ENCODE data around the gene SH2D5.

SH2D5 gene

DNA sequence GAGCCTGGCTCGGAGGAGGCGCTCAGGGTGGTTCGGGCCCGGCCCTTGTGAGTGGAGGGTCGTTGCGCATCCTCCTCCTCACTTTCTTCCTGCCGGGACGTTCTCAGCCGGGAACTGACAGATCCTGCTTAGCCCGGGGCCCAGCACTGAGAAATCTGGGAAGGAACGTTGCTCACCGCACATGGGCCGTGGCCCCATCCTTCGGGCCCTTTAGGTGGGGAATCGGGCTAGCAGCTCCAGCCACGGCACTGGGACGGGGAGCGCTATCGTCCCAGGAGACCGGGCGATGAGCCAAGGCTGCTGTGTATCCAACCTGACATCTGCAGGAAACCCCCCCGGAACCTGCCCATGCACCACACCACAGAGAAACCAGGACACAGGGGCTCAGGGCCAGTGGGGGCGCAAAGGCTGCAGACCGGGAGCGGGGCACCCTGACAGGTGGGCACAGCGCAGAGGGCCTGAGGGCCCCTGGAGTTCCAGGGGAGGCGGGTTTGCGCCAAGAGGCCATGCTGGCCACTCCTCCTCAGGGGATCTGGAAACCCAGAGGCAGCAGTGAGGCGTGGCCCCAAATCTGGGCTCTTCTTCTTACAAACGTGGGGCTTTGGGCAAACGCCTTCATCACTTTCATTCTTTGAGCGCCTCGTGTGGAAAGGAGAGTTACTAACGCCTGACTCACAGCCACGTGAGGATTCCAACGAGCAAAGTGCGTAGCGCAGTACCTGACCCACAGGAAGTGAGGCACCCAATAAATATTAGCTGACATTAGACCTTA lies at the start of gene SH2D5 (continued):
- TF ChIP-seq, protein P1, sequence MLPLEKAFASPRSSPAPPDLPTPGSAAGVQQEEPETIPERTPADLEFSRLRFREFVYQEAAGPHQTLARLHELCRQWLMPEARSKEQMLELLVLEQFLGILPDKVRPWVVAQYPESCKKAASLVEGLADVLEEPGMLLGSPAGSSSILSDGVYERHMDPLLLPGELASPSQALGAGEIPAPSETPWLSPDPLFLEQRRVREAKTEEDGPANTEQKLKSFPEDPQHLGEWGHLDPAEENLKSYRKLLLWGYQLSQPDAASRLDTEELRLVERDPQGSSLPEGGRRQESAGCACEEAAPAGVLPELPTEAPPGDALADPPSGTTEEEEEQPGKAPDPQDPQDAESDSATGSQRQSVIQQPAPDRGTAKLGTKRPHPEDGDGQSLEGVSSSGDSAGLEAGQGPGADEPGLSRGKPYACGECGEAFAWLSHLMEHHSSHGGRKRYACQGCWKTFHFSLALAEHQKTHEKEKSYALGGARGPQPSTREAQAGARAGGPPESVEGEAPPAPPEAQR (tag by site-specific recombination; IDR thresholded peaks at IDR 0.05): no peak
- no peak; the same call in 1 of the 2 replicates for TF ChIP-seq ZNF558 (tag by site-specific recombination; IDR thresholded peaks at IDR 0.05)
- TF ChIP-seq ZNF292 (tag by site-specific recombination; IDR thresholded peaks at IDR 0.05; ENCODE audit: borderline replicate concordance, low read depth): no peak
- TF ChIP-seq ZNF76 (tag by site-specific recombination; IDR thresholded peaks at IDR 0.05; ENCODE audit: borderline replicate concordance, low read depth): peak; percentile 37
- no peak for TF ChIP-seq ZSCAN30 (tag by site-specific recombination; IDR thresholded peaks at IDR 0.05)
- TF ChIP-seq ZNF501 (tag by site-specific recombination; IDR thresholded peaks at IDR 0.05): no peak; the same call in 1 of the 2 replicates
- TF ChIP-seq WT1 (tag by site-specific recombination; IDR thresholded peaks at IDR 0.05): no peak
- peak; percentile 84 for TF ChIP-seq GLIS2 (tag by site-specific recombination; IDR thresholded peaks at IDR 0.05)
- TF ChIP-seq ZNF701 (tag by site-specific recombination; IDR thresholded peaks at IDR 0.05): no peak
- TF ChIP-seq MZF1 (tag by site-specific recombination; IDR thresholded peaks at IDR 0.05; ENCODE audit: borderline replicate concordance): no peak
- TF ChIP-seq, protein P2, sequence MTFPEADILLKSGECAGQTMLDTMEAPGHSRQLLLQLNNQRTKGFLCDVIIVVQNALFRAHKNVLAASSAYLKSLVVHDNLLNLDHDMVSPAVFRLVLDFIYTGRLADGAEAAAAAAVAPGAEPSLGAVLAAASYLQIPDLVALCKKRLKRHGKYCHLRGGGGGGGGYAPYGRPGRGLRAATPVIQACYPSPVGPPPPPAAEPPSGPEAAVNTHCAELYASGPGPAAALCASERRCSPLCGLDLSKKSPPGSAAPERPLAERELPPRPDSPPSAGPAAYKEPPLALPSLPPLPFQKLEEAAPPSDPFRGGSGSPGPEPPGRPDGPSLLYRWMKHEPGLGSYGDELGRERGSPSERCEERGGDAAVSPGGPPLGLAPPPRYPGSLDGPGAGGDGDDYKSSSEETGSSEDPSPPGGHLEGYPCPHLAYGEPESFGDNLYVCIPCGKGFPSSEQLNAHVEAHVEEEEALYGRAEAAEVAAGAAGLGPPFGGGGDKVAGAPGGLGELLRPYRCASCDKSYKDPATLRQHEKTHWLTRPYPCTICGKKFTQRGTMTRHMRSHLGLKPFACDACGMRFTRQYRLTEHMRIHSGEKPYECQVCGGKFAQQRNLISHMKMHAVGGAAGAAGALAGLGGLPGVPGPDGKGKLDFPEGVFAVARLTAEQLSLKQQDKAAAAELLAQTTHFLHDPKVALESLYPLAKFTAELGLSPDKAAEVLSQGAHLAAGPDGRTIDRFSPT (tag by site-specific recombination; IDR thresholded peaks at IDR 0.05): peak; percentile 74
- TF ChIP-seq ZNF10 (tag by site-specific recombination; IDR thresholded peaks at IDR 0.05): 0 out of 2 replicates have a peak, but pooled peaks have one; percentile 11
- TF ChIP-seq, protein P3, sequence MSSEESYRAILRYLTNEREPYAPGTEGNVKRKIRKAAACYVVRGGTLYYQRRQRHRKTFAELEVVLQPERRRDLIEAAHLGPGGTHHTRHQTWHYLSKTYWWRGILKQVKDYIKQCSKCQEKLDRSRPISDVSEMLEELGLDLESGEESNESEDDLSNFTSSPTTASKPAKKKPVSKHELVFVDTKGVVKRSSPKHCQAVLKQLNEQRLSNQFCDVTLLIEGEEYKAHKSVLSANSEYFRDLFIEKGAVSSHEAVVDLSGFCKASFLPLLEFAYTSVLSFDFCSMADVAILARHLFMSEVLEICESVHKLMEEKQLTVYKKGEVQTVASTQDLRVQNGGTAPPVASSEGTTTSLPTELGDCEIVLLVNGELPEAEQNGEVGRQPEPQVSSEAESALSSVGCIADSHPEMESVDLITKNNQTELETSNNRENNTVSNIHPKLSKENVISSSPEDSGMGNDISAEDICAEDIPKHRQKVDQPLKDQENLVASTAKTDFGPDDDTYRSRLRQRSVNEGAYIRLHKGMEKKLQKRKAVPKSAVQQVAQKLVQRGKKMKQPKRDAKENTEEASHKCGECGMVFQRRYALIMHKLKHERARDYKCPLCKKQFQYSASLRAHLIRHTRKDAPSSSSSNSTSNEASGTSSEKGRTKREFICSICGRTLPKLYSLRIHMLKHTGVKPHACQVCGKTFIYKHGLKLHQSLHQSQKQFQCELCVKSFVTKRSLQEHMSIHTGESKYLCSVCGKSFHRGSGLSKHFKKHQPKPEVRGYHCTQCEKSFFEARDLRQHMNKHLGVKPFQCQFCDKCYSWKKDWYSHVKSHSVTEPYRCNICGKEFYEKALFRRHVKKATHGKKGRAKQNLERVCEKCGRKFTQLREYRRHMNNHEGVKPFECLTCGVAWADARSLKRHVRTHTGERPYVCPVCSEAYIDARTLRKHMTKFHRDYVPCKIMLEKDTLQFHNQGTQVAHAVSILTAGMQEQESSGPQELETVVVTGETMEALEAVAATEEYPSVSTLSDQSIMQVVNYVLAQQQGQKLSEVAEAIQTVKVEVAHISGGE (tag by site-specific recombination; conservative IDR thresholded peaks at IDR 0.05; ENCODE audit: low read depth): no peak
- TF ChIP-seq ZNF768 (tag by site-specific recombination; IDR thresholded peaks at IDR 0.05): no peak
- TF ChIP-seq CTCF (tag by site-specific recombination; IDR thresholded peaks at IDR 0.05): peak; percentile 56
- TF ChIP-seq ZNF623 (tag by site-specific recombination; IDR thresholded peaks at IDR 0.05): 0 out of 2 replicates have a peak, but pooled peaks have one; percentile 0
- TF ChIP-seq ZNF426 (tag by site-specific recombination; IDR thresholded peaks at IDR 0.05): no peak
- TF ChIP-seq, protein P4, sequence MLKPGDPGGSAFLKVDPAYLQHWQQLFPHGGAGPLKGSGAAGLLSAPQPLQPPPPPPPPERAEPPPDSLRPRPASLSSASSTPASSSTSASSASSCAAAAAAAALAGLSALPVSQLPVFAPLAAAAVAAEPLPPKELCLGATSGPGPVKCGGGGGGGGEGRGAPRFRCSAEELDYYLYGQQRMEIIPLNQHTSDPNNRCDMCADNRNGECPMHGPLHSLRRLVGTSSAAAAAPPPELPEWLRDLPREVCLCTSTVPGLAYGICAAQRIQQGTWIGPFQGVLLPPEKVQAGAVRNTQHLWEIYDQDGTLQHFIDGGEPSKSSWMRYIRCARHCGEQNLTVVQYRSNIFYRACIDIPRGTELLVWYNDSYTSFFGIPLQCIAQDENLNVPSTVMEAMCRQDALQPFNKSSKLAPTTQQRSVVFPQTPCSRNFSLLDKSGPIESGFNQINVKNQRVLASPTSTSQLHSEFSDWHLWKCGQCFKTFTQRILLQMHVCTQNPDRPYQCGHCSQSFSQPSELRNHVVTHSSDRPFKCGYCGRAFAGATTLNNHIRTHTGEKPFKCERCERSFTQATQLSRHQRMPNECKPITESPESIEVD (tag by site-specific recombination; IDR thresholded peaks at IDR 0.05): no peak
- TF ChIP-seq, protein P5, sequence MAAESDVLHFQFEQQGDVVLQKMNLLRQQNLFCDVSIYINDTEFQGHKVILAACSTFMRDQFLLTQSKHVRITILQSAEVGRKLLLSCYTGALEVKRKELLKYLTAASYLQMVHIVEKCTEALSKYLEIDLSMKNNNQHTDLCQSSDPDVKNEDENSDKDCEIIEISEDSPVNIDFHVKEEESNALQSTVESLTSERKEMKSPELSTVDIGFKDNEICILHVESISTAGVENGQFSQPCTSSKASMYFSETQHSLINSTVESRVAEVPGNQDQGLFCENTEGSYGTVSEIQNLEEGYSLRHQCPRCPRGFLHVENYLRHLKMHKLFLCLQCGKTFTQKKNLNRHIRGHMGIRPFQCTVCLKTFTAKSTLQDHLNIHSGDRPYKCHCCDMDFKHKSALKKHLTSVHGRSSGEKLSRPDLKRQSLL (tag by site-specific recombination; IDR thresholded peaks at IDR 0.05): no peak
- no peak for TF ChIP-seq ZNF670 (tag by site-specific recombination; IDR thresholded peaks at IDR 0.05; ENCODE audit: low read depth)
- 0 out of 2 replicates have a peak, but pooled peaks have one; percentile 6 for TF ChIP-seq BCL11A (tag by site-specific recombination; IDR thresholded peaks at IDR 0.05; ENCODE audit: low read depth)
- peak; percentile 68 for TF ChIP-seq ZNF2 (tag by site-specific recombination; IDR thresholded peaks at IDR 0.05)
- no peak for TF ChIP-seq ZBTB7A (tag by site-specific recombination; IDR thresholded peaks at IDR 0.05; ENCODE audit: low read depth)
- TF ChIP-seq ZNF510 (tag by site-specific recombination; IDR thresholded peaks at IDR 0.05; ENCODE audit: insufficient replicate concordance): no peak
- no peak for TF ChIP-seq ZNF561 (tag by site-specific recombination; IDR thresholded peaks at IDR 0.05; ENCODE audit: borderline replicate concordance)
- peak; percentile 88 for TF ChIP-seq ZIC2 (tag by site-specific recombination; IDR thresholded peaks at IDR 0.05)
